Activated CD4-positive, alpha-beta T cell treated with anti-CD3 and anti-CD28 coated beads, Interleukin-2, amount 50 U/mL, for 1 hour (primary cell): Measurements from ENCODE around the gene SUSD6.
"Not testable (repeated sequence)": the region's sequence is repeated elsewhere in the genome, so short reads cannot be mapped to it uniquely, and the experiment has no call there.

ENCODE experiments used
- DNase-seq: peaks from one replicate; pipeline ENCODE4 v3.0.0-alpha.2; 2020

Gene SUSD6

GRCh38 chr14:69593018-69593677 is 18.2 kb upstream of the SUSD6 start:
- no peak for DNase-seq

GRCh38 chr14:69594846-69595245 is 16.6 kb upstream of the SUSD6 start:
- no peak for DNase-seq

- DNase-seq = no peak
Measured at GRCh38 chr14:69595336-69595735, 16.1 kb upstream of the SUSD6 start.

GRCh38 chr14:69599431-69599830 is 12.0 kb upstream of the SUSD6 start:
- DNase-seq = not testable (repeated sequence)

- DNase-seq = no peak
Measured at GRCh38 chr14:69600304-69600891, 11.0 kb upstream of the SUSD6 start.

- DNase-seq = no peak
Measured at GRCh38 chr14:69605738-69606137, 5.7 kb upstream of the SUSD6 start.

GRCh38 chr14:69606258-69607184 is 4.9 kb upstream of the SUSD6 start:
- no peak for DNase-seq

GRCh38 chr14:69610020-69610873 is 1.1 kb upstream of the SUSD6 start:
- DNase-seq = no peak

- DNase-seq = no peak
Measured at GRCh38 chr14:69610874-69611171, 573 bp upstream of the SUSD6 start.

- peak; percentile 34 for DNase-seq
Measured at GRCh38 chr14:69612014-69612782, 802 bp downstream of the SUSD6 start.

GRCh38 chr14:69612783-69613130 is 1.4 kb downstream of the SUSD6 start:
- no peak for DNase-seq

- no peak for DNase-seq
Measured at GRCh38 chr14:69613312-69614073, 2.1 kb downstream of the SUSD6 start.

GRCh38 chr14:69614592-69614991 is 3.2 kb downstream of the SUSD6 start:
- no peak for DNase-seq

GRCh38 chr14:69615121-69615495 is 3.7 kb downstream of the SUSD6 start:
- no peak for DNase-seq

- no peak for DNase-seq
Measured at GRCh38 chr14:69615496-69616407, 4.4 kb downstream of the SUSD6 start.

- no peak for DNase-seq
Measured at GRCh38 chr14:69616408-69616773, 5.0 kb downstream of the SUSD6 start.

- DNase-seq = no peak
Measured at GRCh38 chr14:69617796-69618195, 6.4 kb downstream of the SUSD6 start.

- no peak for DNase-seq
Measured at GRCh38 chr14:69619012-69619411, 7.6 kb downstream of the SUSD6 start.

- no peak for DNase-seq
Measured at GRCh38 chr14:69620211-69620611, 8.8 kb downstream of the SUSD6 start.

- no peak for DNase-seq
Measured at GRCh38 chr14:69620981-69621380, 9.6 kb downstream of the SUSD6 start.

GRCh38 chr14:69624136-69624535 is 12.7 kb downstream of the SUSD6 start:
- DNase-seq = no peak
